HG03571 (cell line): ENCODE results near the gene MSANTD7.
"Not testable (repeated sequence)": the region's sequence is repeated elsewhere in the genome, so short reads cannot be mapped to it uniquely, and the experiment has no call there.

Experiments used
- ATAC-seq: cut with Tn5 transposase; IDR thresholded peaks from one replicate; pipeline ENCODE4 v1.9.1; 2021; ENCODE audit not compliant: unreplicated experiment

MSANTD7 gene

DNA sequence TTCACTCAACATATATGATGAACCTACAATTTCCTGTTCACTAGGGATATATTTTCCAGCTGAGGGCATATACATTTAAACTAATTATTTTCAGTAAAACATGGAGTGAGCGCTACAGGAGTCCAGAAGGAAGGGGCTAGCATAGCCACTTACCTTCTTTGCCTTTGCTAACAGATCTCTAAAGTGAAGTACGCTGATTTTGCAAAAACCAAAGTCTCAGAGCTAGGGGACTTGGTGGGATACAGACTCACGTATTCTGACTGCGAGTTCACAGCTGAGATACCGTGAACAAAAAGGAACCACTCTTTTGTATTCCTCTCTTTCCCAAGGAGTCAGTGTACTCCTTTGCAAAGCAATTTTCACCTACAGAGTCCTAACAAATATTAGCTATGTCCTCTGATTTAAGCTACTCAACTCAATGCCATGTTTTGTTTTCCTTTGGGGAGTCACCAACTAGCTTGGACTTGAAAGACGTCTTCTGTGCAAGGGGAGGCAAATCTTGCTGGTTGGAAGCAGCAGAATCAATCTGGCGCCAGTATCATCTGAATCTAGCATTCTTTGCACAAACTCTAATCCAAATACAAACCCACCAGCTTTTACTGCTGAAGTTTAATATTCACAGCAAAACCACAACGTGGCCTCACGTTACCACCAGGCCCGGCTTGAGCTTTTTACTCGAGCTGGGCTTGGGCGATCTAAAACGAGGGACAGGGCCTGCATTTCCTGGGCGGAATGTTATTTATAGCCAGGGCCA, 926 bp upstream of the MSANTD7 start:
- no peak for ATAC-seq

GRCh38 chr10:14838582-14839304, 637 bp downstream of the MSANTD7 start:
- ATAC-seq, result peak; percentile 1

GRCh38 chr10:14839305-14839695, 1.2 kb downstream of the MSANTD7 start:
- ATAC-seq, result no peak

DNA sequence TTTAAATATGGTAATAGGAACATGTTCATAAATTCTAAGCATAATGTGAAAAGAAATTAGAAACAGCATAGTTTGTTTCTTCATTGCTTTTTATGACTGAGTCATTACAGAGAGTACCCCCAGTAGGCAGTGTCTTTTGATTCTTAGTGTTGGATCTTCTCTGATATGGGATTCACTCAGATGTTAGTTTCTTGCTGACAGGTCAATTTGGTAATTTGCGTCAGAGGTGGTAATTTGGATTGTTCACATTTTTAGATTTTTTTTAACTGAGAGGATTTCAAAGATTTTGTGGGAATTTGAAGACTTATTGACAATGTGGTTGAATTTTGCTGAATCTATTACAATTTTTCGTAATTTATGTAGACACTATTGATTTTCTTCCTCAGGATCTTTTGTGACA, 2.1 kb downstream of the MSANTD7 start:
- no peak for ATAC-seq

DNA sequence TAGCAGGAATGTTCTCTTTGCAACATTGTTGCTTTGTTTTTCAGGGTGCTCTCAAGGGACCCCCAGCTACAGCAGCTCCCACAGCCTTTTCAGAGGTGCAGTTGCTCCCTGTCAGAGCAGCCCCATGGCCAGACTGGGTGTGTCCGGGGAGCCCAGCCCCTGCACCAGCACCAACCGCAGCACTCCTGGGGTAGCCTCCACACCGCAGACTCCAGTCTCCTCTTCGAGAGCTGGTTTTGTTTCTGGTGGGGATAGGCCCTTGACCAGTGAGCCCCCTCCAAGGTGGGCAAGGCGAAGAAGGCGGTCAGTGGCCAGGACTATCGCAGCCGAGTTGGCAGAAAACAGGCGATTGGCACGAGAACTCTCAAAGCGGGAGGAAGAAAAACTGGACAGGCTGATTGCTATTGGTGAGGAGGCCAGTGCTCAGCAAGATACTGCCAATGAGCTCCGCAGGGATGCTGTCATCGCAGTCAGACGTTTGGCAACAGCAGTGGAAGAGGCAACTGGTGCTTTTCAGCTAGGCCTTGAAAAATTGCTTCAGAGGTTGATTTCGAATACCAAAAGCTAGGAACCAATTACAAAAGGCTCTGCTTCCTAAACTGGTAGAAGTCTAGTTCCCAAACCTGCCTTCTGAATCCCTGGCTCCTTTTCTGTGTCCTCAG, 5.4 kb downstream of the MSANTD7 start:
- no peak for ATAC-seq

DNA sequence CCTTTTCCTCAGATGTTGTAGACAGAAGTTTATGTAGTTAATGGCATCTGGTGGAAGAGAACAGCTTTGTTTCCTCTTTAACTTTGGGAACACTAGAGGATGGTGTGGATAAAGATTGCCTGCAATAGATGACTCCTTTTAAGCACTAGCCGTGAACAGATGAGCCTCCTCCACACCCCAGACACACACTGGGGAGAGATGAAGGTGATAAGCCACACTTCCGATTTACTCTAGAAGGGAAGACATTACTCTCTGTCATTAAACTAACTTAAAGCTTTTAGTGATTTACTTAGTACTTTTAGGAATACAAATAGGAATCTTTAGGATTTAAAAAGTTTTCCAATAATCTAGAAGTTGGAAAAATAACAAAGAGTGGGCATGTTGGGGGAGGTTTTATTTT, 6.8 kb downstream of the MSANTD7 start:
- ATAC-seq, result no peak

GRCh38 chr10:14852236-14852635, 14.1 kb downstream of the MSANTD7 start:
- no peak for ATAC-seq

DNA sequence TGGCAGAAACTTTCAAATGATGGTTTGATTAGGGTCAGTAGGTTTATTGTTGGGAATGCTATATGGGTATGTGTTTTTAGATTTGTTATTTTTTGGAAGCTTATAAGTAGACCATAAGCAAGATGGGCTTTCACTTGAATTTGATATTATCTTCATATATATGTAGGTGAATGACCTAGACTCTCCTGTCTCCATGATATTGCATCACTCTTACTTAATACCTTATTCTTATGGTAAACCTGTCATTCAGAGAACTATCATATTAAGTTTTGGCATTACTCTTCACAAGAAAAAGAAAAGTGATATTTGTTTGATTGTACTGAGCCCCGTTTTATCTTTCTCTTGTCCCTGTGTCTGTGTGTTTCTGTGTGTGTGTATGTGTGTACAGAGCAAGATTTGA, 17.3 kb downstream of the MSANTD7 start:
- ATAC-seq, result no peak

- no peak for ATAC-seq
Measured at GRCh38 chr10:14858338-14858960, 20.3 kb downstream of the MSANTD7 start.

DNA sequence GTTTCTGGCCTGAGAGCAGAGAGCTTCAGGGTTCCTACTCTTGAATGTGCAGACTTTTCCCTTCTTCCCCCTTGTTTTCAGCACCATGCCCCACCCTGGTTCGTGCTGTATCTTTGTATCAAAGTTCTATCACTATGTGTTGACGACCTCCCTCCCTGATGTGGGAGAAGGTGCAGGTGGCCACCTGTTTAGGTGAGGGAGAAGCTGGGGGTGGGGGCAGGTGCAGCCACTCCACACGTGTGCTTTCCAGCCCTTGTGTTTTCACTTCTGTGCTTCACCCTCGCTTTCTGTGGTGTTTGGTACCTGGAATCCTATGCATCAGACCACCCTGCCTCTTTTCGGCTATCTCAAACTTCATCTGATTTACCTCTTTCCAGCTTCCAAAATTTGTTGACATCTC, 20.9 kb downstream of the MSANTD7 start:
- ATAC-seq, result no peak

DNA sequence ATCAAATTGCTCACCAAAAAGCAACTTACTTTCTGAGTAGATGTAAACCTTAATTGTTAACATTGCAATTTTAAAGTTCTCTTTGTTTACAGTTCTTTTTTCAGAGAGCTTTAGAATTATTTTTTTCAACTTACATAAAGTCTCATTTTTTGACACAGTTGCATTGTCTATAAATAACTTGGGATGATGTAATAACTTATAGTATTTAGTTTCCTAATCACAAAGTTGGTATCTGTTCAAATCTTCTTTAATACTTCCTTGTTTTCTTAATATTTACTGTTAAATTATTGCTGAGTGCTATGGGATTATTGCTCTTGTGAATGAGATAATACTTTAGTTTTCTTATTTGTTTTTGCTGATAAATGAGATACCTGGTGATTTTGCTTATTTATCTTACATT, 21.7 kb downstream of the MSANTD7 start:
- no peak for ATAC-seq

DNA sequence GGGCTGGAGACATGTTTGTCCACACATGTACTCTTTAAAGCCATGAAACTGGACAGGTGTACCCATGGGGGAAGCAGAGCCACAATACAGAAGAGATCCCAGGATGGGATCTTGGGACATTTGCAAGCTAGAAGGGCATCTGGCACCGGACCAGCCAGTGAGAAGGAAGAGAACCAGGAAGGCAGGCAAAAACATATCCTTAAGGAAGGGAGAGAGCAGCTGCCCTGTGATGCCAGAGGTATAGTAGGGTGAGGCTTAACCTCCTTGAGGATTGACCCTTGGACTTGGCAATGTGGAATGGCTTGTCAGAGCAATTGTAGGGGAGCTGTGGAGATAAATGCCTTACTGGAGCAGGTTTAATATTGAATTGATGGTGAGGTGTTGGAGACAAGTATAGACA, 22.7 kb downstream of the MSANTD7 start:
- no peak for ATAC-seq

DNA sequence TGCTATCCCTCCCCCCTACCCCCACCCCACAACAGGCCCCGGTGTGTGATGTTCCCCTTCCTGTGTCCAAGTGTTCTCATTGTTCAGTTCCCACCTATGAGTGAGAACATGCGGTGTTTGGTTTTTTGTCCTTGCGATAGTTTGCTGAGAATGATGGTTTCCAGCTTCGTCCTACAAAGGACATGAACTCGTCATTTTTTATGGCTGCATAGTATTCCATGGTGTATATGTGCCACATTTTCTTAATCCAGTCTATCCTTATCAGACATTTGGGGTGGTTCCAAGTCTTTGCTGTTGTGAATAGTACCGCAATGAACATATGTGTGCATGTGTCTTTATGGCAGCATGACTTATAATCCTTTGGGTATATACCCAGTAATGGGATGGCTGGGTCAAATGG, 26.4 kb downstream of the MSANTD7 start:
- ATAC-seq, result not testable (repeated sequence)

DNA sequence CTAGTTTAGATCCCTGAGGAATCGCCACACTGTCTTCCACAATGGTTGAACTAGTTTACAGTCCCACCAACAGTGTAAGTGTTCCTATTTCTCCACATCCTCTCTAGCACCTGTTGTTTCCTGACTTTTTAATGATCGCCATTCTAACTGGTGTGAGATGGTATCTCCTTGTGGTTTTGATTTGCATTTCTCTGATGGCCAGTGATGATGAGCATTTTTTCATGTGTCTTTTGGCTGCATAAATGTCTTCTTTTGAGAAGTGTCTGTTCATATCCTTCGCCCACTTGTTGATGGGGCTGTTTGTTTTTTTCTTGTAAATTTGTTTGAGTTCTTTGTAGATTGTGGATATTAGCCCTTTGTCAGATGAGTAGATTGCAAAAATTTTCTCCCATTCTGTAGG, 26.8 kb downstream of the MSANTD7 start:
- not testable (repeated sequence) for ATAC-seq

DNA sequence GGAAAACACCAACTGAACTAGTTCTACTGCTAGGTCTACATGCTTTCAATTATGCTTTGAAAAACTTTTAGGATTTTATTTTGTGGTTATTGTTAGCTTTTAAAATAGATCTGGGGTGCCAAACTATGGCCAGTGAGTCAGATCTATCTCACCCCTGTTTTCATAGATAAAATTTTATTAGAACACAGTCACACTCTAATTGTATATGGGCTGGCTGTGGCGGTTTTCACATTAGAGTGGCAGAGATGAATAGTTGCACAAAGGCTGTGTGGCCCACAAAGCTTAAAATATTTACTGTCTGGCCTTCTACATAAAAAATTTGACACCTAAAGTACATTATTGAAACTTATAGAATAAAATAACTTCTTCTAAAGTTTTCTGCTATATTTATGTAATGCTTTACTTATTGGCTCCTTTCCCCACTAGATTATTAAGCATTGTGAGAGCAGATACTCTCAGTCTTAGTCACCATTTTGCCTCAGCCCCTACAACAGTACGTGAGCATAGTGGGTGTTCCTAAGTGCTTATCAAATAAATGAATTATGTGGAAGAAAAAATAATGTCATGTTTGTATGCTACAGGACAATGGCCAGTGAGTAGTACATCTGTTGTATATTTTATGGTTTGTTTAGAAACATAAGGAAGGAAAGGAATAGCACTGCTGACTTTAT, 35.1 kb downstream of the MSANTD7 start:
- peak; percentile 47 for ATAC-seq

GRCh38 chr10:14875941-14876340, 37.8 kb downstream of the MSANTD7 start:
- ATAC-seq, result no peak

DNA sequence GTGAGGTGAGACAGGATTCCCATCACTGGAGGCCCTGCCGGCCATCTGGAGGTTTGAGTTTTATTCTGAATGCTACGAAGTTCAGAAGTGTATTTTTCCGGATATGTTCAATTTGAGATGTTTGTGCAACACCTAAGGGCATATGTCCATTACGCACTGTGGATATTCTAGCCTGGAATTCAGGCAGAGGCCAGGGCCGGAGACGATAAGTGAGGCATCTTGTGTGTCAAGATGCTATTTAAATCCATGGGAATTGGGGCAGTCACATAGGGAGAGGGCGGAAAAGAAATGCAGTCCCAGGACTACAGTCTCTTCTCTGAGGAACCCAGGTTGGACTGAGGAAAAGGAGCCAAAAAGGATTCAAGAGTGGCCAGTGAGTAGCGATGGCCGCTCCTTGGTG, 38.7 kb downstream of the MSANTD7 start:
- ATAC-seq, result no peak

DNA sequence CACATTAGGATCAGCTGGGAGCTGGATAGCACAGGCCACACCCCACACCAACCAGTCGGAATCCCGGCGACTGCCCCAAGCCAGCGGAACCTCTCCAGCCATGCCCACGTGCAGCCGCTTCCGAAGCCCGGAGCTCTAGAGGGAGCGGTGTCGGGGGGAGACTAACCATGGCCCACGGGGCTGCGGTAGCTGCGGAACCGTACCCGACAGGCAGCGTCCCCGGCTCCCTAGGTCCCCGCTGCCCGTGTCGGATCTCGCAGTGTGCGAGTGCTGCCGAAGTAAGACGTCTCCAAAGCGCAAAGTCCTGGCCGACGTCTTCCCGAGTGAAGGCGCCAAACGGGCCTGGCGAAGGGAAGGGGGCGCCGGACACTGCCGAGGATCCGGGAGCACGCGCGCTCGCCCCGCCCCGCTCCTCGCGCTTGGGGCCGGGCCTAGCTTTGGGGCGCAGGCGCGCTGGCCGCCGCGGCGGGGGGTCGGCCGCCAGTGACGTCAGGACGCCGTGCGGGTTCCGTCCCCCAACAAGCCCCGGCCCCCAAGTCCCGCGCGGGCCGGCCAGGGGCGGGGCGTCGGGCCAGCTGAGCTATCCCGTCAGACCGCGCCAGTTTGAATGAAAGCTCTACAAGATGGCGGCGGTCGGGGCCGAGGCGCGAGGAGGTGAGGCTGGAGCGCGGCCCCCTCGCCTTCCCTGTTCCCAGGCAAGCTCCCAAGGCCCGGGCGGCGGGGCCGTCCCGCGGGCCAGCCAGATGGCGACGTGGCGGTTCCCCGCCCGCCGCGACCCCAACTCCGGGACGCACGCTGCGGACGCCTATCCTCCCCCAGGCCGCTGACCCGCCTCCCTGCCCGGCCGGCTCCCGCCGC, 40.4 kb downstream of the MSANTD7 start, which contains the start of gene SUV39H2:
SUV39H2 (plus strand) TSS at position 601 of the 858 bp plus-strand sequence; CDS start at position 624, 23 bp downstream.
- peak; percentile 87 for ATAC-seq

- ATAC-seq, result peak; percentile 25
Measured at GRCh38 chr10:14879124-14879927, 41.2 kb downstream of the MSANTD7 start.
